ENCODE data around the gene PTPN1. TPM values are rescaled to one million over a fixed set of nuclear protein-coding genes. Genes with fewer than 3 reads are reported as not detected.
"Not testable (repeated sequence)": the region's sequence is repeated elsewhere in the genome, so short reads cannot be mapped to it uniquely, and the experiment has no call there.

The PTPN1 gene
- polyA plus RNA-seq, 1 of the 3 experiments (the other 2 are of a cell fraction), result 23.6 TPM

- Histone ChIP-seq H3K4me1 (ENCODE audit: control insufficient read depth in 1 of 2, insufficient read depth in 2 of 2, low read depth in 1 of 2, low read length in 1 of 2) (peaks cover 23 to 30% of the 10 kb centered on the region in 2 experiments), H4K20me1 (ENCODE audit: insufficient read depth) (peaks cover 27% of the 10 kb centered on the region), H3K9ac (no peak overlapping the region), H3K27ac (ENCODE audit: low read depth in 2 of 2, low read length in 1 of 2) (no peak overlapping the region), H3K36me3 (replicated peaks in 1 of 2; ENCODE audit: control insufficient read depth in 1 of 2, insufficient read depth in 2 of 2, low read length in 1 of 2) (peaks cover 17 to 39% of the 10 kb centered on the region in 2 experiments), H3K4me2 (no peak overlapping the region), H3K4me3 (ENCODE audit: low read depth in 2 of 2, low read length in 1 of 2) (no peak overlapping the region), H3K9me3 (no peaks in the 10 kb centered on the region), H3F3A (replicated peaks; ENCODE audit: insufficient read depth) (peaks cover 9% of the 10 kb centered on the region), H3K79me2 (ENCODE audit: insufficient read depth) (peaks cover 35% of the 10 kb centered on the region), H2AFZ (ENCODE audit: low read depth) (no peak overlapping the region), H3K9me2 (no peaks in the 10 kb centered on the region), H3K27me3 (ENCODE audit: insufficient read depth) (no peaks in the 10 kb centered on the region)
- CTCF ChIA-PET, result interaction anchor here (1.1 kb wide), 1 partner anchor 15 kb away, joined by 3 read pairs; no protein-coding TSS in a partner anchor
- TF ChIP-seq CTCF (IDR thresholded peaks at IDR 0.05) (no peak), TCF12 (IDR thresholded peaks at IDR 0.05) (no peak), PBX3 (IDR thresholded peaks at IDR 0.05) (no peak), NRF1 (IDR thresholded peaks at IDR 0.05; ENCODE audit: low read depth, low read length) (no peak), FOXM1 (IDR thresholded peaks at IDR 0.05; ENCODE audit: low read depth) (no peak), MXI1 (IDR thresholded peaks at IDR 0.05; ENCODE audit: low read depth, low read length) (no peak), FOSL2 (IDR thresholded peaks at IDR 0.05; ENCODE audit: borderline replicate concordance, low read depth) (no peak), TAF1 (IDR thresholded peaks at IDR 0.05; ENCODE audit: borderline replicate concordance, low read depth, low read length) (no peak), RAD21 (IDR thresholded peaks at IDR 0.05; ENCODE audit: low read length) (no peak), RFX5 (IDR thresholded peaks at IDR 0.05; ENCODE audit: low read length) (no peak), REST (IDR thresholded peaks at IDR 0.05; ENCODE audit: low read depth, low read length) (no peak), EZH2phosphoT487 (IDR thresholded peaks at IDR 0.05; ENCODE audit: borderline replicate concordance, low read depth) (no peak), GATA2 (CRISPR knock-in tag; IDR thresholded peaks at IDR 0.05) (no peak), RCOR1 (IDR thresholded peaks at IDR 0.05; ENCODE audit: low read length) (no peak), EP300 (IDR thresholded peaks at IDR 0.05; ENCODE audit: borderline replicate concordance in 1 of 2, low read depth in 1 of 2, low read length in 1 of 2) (no peak), USF2 (IDR thresholded peaks at IDR 0.05; ENCODE audit: borderline replicate concordance, low read depth, low read length) (no peak), IRF3 (IDR thresholded peaks at IDR 0.05; ENCODE audit: low read depth, low read length) (no peak), TEAD4 (IDR thresholded peaks at IDR 0.05; ENCODE audit: borderline replicate concordance, insufficient read depth) (no peak), CHD2 (IDR thresholded peaks at IDR 0.05; ENCODE audit: low read length, partially characterized antibody) (no peak)
- POLR2A ChIA-PET, result no interaction called here
- WGBS (ENCODE audit: low lambda C conversion rate), result 86% methylated on average over 11 of the region's 11 CpGs
- DNase-seq, result no peak
Observed at GRCh38 chr20:50568549-50568942, 58.4 kb downstream of the PTPN1 start.

GRCh38 chr20:50569487-50569863 is 59.3 kb downstream of the PTPN1 start:
- H2AFZ ChIP-seq (ENCODE audit: low read depth); H3F3A ChIP-seq (replicated peaks; ENCODE audit: insufficient read depth); H3K4me2 ChIP-seq; H3K27me3 ChIP-seq (ENCODE audit: insufficient read depth); DNase-seq; POLR2A ChIA-PET; H3K4me3 ChIP-seq (ENCODE audit: low read depth in 2 of 2, low read length in 1 of 2); CTCF ChIA-PET; H3K9ac ChIP-seq; H3K9me2 ChIP-seq; H3K27ac ChIP-seq (ENCODE audit: low read depth in 2 of 2, low read length in 1 of 2); H3K9me3 ChIP-seq: not testable (repeated sequence)
- peaks cover 29% of the 10 kb centered on the region for H3K79me2 ChIP-seq (ENCODE audit: insufficient read depth)
- H4K20me1 ChIP-seq (ENCODE audit: insufficient read depth), result peaks cover 28% of the 10 kb centered on the region
- peaks cover 31% of the 10 kb centered on the region in 2 experiments for H3K4me1 ChIP-seq (ENCODE audit: control insufficient read depth in 1 of 2, insufficient read depth in 2 of 2, low read depth in 1 of 2, low read length in 1 of 2)
- peaks cover 18 to 43% of the 10 kb centered on the region in 2 experiments for H3K36me3 ChIP-seq (replicated peaks in 1 of 2; ENCODE audit: control insufficient read depth in 1 of 2, insufficient read depth in 2 of 2, low read length in 1 of 2)
- 94% methylated on average over 7 of the region's 7 CpGs for WGBS (ENCODE audit: low lambda C conversion rate)
